ENCODE results near the gene CNRIP1. TPM values are rescaled to one million over a fixed set of nuclear protein-coding genes. Genes with fewer than 3 reads are reported as not detected.
A peak's percentile ranks its signal among the peaks of the same experiment; 100 is the strongest.

Gene CNRIP1
- polyA plus RNA-seq, 5 donors, result 44.8 to 58.1 (median 48.1) TPM

- DNase-seq, result peak; percentile 97 to 98
Measured at GRCh38 chr2:68252400-68253218, 67.1 kb downstream of the CNRIP1 start, which contains the start of gene PPP3R1. Gene PPP3R1, minus strand, starts transcription at chr2:68252532. Its CDS starts 405 bp downstream, at chr2:68252127.

DNA sequence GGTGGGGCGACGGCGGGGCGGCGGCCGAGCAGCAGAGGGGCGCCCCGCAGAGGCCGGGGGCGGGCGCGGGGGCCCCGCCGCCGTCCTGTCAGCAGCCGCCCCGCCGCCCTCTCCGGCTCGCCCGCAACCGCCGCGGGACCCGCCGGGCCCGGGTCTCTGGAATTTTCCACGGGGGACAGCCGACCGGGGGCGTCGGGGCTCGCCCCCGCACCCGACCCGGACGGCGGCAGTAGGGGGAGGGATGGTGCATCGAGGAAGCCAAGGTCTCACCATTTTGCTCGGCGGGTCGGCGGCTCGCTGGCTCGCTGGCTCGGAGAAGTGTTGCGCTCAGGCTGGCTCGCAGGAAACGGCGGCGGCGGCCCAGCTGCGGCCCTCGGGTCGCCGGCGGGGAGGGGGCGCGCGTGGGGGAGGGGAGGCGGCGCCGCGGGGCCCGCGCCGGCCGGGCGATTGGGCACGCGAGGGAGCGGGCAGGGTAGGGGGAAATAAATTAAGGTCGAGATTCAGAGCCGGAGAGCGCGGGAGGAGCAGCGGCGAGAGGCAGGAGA, 67.8 kb downstream of the CNRIP1 start:
- DNase-seq, result no peak

DNA sequence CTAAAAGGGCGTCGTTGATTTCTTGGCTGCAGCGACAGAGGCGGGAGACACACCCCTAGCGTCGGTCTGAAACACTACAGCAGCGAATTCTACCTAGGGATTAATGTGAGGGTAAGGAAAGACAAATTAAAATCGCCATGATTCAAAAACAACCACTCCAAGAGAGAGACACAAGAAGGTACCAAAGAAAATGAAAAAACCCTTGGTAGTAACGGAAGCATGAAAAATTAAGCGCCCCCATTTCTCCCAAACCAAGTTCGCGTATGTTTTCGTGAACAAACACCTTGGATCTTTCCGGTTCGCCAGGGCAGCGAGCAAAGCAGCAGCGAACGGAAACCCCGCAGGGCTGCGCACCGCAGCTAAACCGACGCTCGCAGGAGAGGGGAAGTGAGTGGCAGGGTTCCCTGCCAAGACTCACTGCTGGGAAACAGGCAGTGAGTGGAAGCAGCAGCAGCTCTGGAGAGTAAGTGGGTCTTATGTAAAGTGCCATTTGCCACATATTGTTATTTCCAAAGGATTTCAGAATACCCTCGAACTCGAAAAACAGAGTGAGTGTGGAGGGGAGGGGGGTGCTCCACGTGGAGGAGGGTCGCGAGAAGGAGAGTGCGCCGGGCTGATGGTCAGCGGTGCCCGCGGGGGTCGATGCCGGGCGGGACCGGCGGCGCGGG, 68.4 kb downstream of the CNRIP1 start:
- peak; percentile 65 to 72 for DNase-seq

DNA sequence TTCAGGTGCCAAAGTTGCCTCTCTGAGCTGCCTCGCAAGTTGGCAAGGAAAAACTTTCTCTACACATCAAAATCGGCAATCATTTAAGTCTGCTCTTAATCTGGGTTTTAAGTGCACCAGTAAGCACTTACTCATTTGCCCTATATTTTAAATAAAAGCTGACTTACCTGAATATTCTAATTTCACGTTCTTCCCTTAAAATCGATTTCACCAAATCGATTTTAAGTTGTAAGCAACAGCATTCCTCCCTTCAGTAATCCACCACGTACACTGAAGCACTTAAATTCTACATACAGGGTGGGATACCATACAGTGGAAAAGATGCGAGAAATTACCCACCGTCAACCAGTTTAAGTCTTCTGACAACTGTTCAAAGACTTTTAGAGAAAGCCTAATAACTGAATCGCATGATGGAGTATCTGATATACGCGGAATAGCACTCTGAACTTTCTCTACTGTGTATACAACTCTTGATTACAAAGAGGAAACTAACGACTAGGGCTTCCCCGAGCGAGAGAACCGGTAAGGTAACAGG, 69.0 kb downstream of the CNRIP1 start:
- DNase-seq, result no peak

GRCh38 chr2:68250196-68250595, 69.6 kb downstream of the CNRIP1 start:
- no peak for DNase-seq

DNA sequence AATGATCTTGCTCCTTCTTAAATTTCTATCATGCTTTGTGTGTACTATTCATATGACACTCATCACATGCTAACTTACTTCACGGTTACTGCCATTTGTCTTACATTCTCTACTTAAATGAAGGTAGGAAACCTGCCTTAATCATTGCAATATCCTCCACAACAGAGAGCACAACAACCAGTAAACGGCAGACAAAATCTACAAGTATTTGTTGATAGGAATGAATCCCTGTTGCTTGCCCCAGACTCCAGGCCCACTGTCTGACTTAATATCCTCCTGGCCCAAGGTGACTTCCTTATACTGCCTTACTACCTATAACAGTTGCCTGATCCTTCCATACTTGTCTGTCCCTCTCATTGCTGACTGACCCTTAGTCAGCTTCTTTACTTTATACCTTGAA, 70.9 kb downstream of the CNRIP1 start:
- no peak for DNase-seq

DNA sequence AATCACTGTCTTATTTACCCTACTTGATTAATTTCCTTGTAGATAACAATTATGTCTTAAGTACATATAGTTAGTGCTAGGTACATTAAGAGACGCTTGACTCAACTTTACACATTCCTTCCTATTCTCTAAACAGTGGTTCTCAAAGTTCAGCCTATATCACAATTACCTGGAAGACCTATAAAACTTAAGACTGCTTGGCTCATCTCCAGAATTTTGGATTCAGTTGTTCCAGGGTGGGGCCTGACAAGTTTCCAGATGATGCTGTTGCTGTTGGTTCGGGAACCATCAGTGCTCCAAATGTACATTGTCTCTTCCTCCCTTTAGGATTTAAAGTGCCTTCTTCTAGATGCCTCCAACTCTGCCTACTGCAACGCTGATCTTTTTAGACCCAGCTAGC, 71.4 kb downstream of the CNRIP1 start:
- DNase-seq, result no peak

GRCh38 chr2:68246396-68246795, 73.4 kb downstream of the CNRIP1 start:
- no peak for DNase-seq

DNA sequence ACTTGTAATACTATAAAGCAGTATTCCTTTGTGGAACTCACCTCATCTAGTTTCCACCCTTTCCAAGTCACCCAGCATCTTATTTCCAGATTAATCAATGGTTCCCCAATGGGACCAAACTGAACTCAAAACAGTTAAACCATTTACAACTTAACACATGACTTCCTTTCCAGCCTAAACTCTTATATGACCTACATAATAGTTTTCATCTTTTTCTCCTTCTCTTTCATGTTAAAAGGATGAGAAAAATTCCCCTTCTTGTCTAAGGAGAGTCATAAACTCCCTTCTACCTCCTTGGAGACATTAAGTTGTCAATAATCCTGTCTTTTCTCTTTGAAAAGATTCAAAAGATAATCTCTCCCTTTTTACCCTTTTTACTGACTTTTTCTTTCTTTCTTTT, 74.1 kb downstream of the CNRIP1 start:
- DNase-seq, result no peak

DNA sequence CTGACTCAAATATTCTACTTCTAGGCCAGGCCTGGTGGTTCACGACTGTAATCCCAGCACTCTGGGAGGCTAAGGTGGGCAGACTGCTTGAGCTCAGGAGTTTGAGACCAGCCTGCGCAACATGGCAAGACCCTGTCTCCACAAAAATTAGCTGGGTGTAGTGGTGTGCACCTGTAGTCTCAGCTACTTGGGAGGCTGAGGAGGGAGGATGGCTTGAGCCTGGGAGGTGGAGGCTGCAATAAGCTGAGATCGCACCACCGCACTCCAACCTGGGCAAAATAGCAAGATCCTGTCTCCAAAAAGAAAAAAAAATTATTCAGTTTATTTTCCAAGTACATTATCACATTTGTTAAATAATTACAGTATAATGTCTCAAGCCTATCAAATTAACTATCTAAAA, 74.7 kb downstream of the CNRIP1 start:
- DNase-seq, result no peak

DNA sequence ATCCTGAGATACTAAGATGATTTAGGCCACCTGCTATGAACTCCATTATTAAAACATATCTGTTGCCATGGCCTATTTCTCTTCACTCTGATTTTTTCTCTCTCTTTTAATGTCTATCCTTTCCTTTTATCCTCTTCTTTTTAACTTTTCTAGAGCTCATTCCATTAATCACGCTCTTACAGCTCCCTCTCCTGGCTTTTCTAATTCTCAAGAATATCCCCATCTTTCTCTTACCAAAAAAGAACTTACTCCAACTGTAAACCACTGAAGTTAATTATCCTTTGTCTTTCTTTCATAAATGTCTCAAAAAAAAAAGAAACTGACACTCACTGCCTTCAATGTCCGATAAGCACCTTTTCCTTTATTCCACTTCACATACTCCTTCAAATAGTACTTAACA, 75.3 kb downstream of the CNRIP1 start:
- DNase-seq, result no peak

Other genes starting within 250 kb of the CNRIP1 start
- 10 to 100 TPM; 11.4 to 16.5 (median 13.9) TPM for gene PNO1, start 162.1 kb downstream of the CNRIP1 start, polyA plus RNA-seq (ENCODE audit: insufficient read depth in 1 of 5, insufficient read length in 5 of 5, low replicate concordance in 1 of 5)
- 10 to 100 TPM; 57.7 to 69.1 (median 62.7) TPM for gene PPP3R1, start 67.4 kb downstream of the CNRIP1 start, polyA plus RNA-seq (ENCODE audit: insufficient read depth in 1 of 5, insufficient read length in 5 of 5, low replicate concordance in 1 of 5)
- 10 to 100 TPM in 3 of 5 donors, 1 to 10 TPM in 2; 9.5 to 14.0 (median 11.2) TPM for gene PLEK, start 45.3 kb upstream of the CNRIP1 start, polyA plus RNA-seq (ENCODE audit: insufficient read depth in 1 of 5, insufficient read length in 5 of 5, low replicate concordance in 1 of 5)
- gene FBXO48, start 147.3 kb upstream of the CNRIP1 start, polyA plus RNA-seq (ENCODE audit: insufficient read depth in 1 of 5, insufficient read length in 5 of 5, low replicate concordance in 1 of 5), result 1 to 10 TPM; 1.8 to 3.3 (median 2.9) TPM
- 1 to 10 TPM; 3.0 to 4.3 (median 3.5) TPM for gene APLF, start 147.6 kb upstream of the CNRIP1 start, polyA plus RNA-seq (ENCODE audit: insufficient read depth in 1 of 5, insufficient read length in 5 of 5, low replicate concordance in 1 of 5)

All from right lung (tissue), 5 donors.